Stimulated activated naive CD4-positive, alpha-beta T cell (primary cell): ENCODE results near the gene CS.
"Not testable (repeated sequence)": the region's sequence is repeated elsewhere in the genome, so short reads cannot be mapped to it uniquely, and the experiment has no call there.

ENCODE experiments used
- DNase-seq, 6 experiments: peaks; one replicate each; lab custom pipeline; 2025; lab: John Stamatoyannopoulos, UW

Gene CS

GRCh38 chr12:56321027-56321426 is 20.9 kb upstream of the CS start:
- no peak for DNase-seq

GRCh38 chr12:56317675-56318074 is 17.5 kb upstream of the CS start:
- no peak for DNase-seq

- DNase-seq = peak; percentile 86 to 98 (median 92)
Measured at GRCh38 chr12:56315622-56316473, 15.7 kb upstream of the CS start, which contains the start of gene CNPY2. Gene CNPY2 (minus strand): TSS chr12:56315988. CDS start chr12:56315217, 771 bp downstream.

GRCh38 chr12:56315249-56315621 is 15.1 kb upstream of the CS start:
- no peak for DNase-seq

- DNase-seq = no peak
Measured at GRCh38 chr12:56311003-56311402, 10.9 kb upstream of the CS start.

- DNase-seq = no peak
Measured at GRCh38 chr12:56308714-56309113, 8.6 kb upstream of the CS start.

- no peak for DNase-seq
Measured at GRCh38 chr12:56307221-56307965, 7.3 kb upstream of the CS start.

GRCh38 chr12:56304872-56305590 is 4.9 kb upstream of the CS start:
- no peak for DNase-seq

GRCh38 chr12:56304276-56304675 is 4.1 kb upstream of the CS start:
- no peak for DNase-seq

- no peak for DNase-seq
Measured at GRCh38 chr12:56300644-56301464, 724 bp upstream of the CS start.

- DNase-seq = peak in 3 of 6 experiments; percentile 16 to 60 (median 38)
Measured at GRCh38 chr12:56299308-56299852, 750 bp downstream of the CS start.

- DNase-seq = peak in 1 of 6 experiments; percentile 32
Measured at GRCh38 chr12:56298828-56299227, 1.3 kb downstream of the CS start.

- DNase-seq = no peak
Measured at GRCh38 chr12:56297400-56297799, 2.7 kb downstream of the CS start.

GRCh38 chr12:56296295-56296694 is 3.8 kb downstream of the CS start:
- no peak for DNase-seq

GRCh38 chr12:56293795-56294194 is 6.3 kb downstream of the CS start:
- no peak for DNase-seq

GRCh38 chr12:56288705-56289387 is 11.3 kb downstream of the CS start:
- DNase-seq = no peak

- DNase-seq = no peak
Measured at GRCh38 chr12:56286044-56286830, 13.9 kb downstream of the CS start.

- DNase-seq = not testable (repeated sequence)
Measured at GRCh38 chr12:56284263-56284662, 15.9 kb downstream of the CS start.

GRCh38 chr12:56282579-56282978 is 17.6 kb downstream of the CS start:
- DNase-seq = no peak

GRCh38 chr12:56282030-56282429 is 18.1 kb downstream of the CS start:
- DNase-seq = no peak
